ENCODE measurements around the gene NDUFA12.

The NDUFA12 gene

DNA sequence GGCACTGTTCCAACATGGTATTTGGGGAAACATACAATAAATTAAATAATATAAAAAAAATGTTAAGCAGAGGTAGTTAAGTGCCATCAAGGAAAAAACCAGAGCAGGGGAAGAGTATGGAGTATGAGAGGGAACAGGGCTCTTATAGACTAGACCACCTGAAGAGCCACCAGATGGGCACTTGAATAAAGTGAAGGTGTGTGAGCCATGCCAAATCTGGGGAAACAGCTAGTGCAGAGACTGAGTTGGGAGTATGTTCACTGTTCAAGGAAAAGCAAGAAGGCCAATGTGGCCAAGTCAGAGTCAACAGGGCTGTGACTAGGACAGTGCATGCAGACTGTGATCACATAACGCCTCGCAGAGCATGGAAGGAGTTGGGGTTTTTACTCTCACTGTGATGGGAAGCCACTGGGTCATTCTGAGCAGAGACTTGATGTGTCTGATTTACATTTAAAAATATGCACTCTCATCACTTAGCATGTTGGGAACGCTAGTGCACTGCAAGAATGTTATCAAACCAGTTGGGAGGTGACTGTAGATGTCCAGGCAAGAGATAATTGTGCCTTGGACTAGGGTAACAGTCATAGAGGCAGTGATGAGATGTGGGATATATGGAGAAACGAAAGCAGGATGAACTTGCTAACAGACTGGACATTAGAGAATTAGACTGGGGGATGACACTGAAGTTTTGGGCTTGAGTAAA lies 25.6 kb downstream of the NDUFA12 start:
- TF ChIP-seq, protein P1, sequence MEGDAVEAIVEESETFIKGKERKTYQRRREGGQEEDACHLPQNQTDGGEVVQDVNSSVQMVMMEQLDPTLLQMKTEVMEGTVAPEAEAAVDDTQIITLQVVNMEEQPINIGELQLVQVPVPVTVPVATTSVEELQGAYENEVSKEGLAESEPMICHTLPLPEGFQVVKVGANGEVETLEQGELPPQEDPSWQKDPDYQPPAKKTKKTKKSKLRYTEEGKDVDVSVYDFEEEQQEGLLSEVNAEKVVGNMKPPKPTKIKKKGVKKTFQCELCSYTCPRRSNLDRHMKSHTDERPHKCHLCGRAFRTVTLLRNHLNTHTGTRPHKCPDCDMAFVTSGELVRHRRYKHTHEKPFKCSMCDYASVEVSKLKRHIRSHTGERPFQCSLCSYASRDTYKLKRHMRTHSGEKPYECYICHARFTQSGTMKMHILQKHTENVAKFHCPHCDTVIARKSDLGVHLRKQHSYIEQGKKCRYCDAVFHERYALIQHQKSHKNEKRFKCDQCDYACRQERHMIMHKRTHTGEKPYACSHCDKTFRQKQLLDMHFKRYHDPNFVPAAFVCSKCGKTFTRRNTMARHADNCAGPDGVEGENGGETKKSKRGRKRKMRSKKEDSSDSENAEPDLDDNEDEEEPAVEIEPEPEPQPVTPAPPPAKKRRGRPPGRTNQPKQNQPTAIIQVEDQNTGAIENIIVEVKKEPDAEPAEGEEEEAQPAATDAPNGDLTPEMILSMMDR (IDR thresholded peaks at IDR 0.05): no peak

DNA sequence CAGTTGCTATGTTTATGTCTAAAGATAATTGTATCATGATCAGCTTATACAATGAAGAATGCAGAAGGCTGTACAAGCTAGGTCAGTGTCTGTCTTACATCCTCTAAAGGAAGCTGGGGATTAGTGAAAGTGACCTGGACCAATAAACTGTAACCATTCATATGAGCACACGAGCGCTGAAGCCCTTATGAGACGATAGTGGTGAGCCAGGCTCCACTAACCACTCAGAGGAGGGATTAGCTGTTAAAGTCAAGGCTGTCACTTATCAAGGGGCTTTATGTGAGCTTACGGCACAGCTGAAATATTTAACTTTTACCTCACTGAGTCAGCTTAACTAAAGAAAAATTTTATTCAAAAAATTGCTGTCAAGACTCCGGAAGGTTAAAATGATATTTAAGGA lies 30.3 kb downstream of the NDUFA12 start:
- TF ChIP-seq, protein P1 (IDR thresholded peaks at IDR 0.05): no peak

DNA sequence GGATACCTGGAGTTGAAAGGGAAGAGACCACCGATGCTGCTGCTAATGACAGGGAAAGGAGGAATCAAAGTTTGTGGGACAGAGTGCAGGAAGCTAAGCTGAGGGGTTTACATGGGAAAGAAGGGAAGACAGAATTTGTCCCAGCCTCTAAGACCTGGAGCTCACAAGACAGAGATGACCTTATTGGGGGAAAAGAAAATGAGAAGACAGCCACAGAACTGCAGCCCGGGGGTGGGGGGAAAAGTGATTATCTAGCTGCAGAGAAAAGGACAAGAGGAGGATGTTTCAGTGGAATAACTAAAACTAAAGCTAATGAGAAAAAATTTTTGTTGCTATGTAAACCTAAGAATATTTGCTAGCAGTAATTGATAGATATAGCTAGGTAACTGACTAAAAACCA lies 30.7 kb downstream of the NDUFA12 start:
- TF ChIP-seq, protein P1 (IDR thresholded peaks at IDR 0.05): no peak

DNA sequence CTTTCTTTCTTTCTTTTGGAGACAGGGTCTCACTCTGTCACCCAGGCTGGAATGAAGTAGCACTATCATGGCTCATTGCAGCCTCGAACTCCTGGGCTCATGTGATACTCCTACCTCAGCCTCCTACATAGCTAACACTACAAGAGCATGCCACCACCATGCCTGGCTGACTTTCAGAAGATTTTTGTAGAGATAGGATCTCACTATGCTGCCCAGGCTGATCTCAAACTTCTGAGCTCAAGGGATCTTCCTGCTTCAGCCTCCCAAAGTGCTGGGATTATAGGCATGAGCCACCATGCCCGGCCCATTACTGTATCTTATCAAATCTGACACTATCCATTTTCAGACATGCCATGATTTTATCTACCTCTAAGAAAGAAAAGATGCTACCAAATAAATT lies 31.6 kb downstream of the NDUFA12 start:
- TF ChIP-seq, protein P1 (IDR thresholded peaks at IDR 0.05): no peak

DNA sequence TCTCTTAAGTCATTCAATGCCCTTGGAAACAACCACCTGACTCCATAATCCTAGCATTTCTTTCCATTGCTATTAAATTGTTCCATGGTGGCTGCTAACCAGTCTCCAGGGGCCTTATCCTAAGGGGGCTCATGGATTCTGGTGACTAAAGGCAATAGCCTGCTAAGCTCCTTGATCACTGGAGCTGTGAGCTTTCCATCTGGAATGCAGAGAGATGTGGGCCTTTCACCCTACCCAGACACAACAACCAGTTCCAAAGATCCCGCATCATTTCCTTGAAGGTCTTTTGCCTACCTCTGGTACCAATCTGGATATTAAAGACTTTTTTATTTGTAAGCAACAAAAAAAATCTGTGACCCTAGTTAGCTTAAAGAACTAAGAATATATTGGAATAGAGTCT lies 32.9 kb downstream of the NDUFA12 start:
- TF ChIP-seq, protein P1 (IDR thresholded peaks at IDR 0.05): no peak

DNA sequence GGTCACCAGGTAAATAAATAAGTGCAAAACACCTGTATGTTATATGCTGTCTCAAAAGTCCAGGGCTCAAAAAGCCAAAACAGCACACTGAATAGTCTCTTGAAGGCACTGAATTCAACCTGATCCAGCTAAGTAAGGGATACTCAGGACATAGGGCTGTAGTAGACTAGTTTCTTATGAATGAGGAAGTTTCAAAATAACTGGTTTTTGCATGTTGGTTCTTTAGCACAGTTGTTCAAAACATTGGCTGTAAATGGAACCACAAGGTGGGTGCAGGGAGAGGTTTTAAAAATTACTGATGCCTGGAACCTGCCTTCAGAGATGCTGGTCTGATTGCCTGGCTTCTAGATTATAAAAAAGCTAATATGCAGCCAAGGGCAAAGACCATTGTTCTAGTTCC lies 34.1 kb downstream of the NDUFA12 start:
- TF ChIP-seq, protein P1 (IDR thresholded peaks at IDR 0.05): no peak

DNA sequence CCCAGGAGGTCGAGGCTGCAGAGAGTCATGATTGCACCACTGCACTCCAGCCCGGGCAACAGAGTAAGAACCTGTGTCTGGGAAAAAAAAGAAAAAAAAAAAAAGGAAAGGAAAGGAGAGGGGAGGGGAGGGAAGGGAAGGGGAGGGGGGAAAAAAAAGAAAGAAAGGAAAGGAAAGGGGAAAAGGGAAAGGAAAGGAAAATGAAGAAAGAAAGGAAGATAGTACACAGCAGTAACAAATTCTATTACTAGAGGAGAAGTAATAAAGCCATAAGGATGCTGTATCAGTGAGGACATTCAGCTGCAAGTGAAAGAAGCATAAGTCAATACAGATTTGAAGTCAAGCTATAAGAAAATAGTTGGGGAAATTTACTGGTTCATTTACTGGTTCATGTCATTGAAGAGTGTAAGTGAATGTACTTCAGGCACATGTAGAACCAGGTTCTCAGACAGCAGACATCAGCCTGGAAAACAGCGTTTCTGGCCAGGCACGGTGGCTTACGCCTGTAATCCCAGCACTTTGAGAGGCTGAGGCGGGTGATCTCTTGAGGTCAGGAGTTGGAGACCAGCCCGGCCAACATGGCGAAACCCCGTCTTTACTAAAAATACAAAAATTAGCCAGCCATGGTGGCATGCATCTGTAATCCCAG lies 37.4 kb downstream of the NDUFA12 start:
- TF ChIP-seq, protein P1 (IDR thresholded peaks at IDR 0.05): no peak

Measured in LNCAP (cell line).